ENCODE results near the gene SLC9C2. TPM values are rescaled to one million over a fixed set of nuclear protein-coding genes. Genes with fewer than 3 reads are reported as not detected.
"Not testable (repeated sequence)": the region's sequence is repeated elsewhere in the genome, so short reads cannot be mapped to it uniquely, and the experiment has no call there.

SLC9C2 gene
- total RNA-seq, 1 donor from 2014 or later = not detected

DNA sequence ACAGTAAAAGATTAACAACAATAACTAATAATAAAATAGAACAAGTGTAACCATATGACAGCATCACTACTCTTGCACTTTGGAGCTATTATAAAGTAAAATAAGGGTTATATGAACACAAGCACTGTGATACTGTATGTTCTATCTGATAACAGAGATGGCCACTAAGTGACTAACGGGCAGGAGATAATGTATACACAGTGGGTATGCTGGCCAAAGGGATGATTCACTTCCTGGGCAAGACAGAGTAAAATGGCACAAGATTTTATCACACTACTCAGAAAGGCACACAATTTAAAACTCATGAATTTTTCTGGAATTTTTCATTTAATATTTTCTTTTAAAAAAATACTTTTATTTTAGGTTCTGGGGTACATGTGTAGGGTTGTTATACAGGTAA is 12.3 kb downstream of the SLC9C2 start:
- no peak for DNase-seq (ENCODE audit: extremely low read depth, low read depth, low spot score)

DNA sequence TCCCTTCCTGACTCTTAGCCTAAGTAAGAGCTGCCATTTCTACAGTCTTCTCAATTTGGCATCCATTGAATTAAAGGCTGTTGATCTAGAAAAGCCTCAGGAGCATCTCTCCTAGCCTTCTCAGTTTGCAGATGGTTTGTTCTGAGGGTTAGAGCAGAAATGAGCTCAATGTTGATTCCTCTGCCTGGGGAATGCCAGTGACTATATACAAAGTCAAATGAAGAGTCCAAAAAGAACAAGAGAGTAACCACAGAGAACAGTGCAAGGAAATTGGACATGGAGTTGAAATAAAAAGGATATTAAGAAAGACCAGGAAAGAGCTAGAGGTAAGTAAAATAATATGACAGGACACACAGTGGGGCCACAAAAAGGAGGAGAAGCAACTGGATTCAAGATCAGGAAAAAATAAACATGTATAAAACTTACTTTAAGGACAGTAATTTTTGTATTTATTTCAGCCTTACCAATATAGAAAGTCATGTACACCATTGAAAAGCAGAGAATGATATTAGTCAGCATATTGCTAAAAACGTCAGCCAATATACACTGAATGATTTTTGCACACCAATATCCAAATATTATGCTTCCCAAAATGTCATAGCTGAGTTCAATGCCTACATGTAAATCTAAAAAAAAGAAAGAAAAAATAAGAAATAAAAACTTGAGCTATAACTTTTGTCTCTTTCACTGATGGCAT is 21.3 kb downstream of the SLC9C2 start:
- no peak for DNase-seq (ENCODE audit: extremely low read depth, low read depth, low spot score)

DNA sequence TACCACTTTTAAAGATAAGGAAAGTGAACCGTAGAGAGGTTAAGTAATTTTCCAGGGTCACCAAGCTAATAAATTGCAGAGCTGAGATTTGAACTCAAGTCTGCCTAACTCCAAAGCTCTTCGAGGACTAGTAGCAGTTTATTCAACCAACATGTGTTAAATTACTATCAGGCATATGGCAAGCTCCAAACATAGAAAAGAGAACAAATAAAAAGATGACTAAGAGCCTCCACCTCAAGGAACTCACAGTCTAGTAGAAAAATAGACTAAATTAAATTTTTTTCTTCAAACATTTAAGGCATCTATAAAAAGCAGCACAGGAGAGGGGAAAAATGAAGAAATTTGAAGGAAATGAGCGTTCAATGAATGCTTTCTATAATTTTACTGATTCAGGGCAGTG is 22.2 kb downstream of the SLC9C2 start:
- DNase-seq (ENCODE audit: extremely low read depth, low read depth, low spot score) = no peak

DNA sequence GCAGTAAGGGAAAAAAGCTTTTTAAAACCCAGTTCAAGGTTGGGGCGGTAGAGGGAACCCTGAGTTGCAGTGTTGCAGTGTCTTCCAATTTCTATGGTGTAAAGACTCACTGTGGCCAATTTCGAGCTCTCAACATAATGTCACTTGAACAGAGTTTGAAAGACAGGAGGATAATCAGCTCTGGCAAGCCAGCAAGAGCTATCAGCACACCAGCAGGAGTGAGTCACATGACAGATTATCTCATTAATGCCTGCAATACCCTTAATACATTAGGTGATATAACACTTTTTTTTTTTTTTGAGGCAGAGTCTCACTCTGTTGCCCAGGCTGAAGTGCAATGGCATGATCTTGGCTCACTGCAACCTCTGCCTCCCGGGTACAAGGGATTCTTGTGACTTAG is 22.8 kb downstream of the SLC9C2 start:
- no peak for DNase-seq (ENCODE audit: extremely low read depth, low read depth, low spot score)

DNA sequence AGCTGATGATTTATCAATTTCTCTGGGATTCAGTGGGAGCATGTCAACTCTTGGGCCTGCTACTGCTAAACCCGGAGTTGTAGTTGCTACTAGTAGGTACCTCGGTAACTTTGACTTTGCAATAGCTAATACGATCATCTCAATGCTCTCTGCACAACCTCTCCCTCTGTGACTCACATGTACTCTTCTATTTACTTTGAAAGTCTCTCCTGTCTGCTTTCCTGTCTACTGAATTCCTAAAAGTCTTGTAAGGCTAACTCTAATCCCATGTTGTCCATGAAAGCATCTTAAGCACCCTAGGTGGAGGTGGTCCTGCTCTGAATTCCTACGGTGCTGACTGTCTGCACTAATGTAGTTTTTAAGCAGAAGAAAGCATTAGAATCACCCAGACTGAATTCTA is 29.3 kb downstream of the SLC9C2 start:
- no peak for DNase-seq (ENCODE audit: extremely low read depth, low read depth, low spot score)

DNA sequence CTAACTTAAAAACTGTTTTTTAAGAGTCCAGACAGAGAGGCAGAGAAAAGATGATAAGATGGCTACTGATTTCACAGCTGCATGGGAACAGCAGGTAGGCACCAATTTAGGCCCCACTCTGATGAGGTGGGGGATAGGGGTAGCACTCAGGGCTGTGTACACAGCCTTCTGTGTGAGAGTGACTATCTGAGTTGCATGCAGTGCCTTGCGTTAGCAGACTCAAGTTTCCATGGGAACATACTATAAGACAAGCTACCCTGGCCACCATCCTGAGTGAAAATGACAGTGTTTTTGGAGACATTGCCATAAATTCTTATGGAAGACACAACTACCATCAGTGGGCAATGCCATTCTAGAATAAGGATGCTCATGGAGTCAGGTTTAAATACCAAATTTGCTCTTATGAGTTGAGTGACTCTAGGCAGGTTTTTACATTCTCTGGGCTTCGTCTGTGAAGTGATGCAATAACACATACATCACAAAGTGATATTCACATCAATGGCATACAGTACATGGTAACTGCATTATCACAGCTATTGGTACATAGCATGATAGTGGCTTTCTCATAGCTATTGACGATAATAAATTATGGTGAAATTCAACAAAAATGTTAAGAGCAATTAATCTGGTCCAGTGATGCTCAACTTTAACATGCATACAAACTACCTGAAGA is 30.5 kb downstream of the SLC9C2 start:
- no peak for DNase-seq (ENCODE audit: extremely low read depth, low read depth, low spot score)

DNA sequence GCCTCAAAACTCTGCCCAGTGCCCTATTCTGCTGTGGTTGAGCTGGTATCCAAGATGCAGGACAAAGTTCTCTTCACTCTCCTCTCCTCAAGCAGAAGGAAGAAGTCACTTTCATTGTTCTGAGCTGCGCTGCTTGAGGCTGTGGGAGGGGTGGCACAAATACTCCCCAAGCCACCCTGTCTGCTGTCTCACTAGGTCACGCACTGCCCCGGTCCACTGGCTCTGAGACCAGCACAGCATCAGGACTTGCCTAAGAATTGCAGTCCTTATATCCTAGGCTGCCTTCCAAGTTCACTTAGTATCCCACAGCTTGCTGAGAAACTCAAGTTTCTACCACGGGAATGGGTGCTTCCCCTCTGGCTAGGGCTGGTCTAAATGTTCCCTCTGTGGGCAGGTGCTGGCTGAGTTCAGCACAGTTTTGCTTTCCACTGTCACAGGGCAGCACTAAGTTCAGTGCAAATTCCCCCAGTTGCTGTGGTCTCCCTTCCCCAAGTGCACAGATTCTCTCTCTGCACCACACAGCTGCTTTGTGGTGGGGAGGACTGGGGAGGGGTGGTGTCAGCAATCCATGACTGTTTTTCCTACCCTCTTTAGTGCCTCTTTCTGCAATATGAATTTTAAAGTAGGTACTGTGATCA is 32.4 kb downstream of the SLC9C2 start:
- DNase-seq (ENCODE audit: extremely low read depth, low read depth, low spot score) = no peak

DNA sequence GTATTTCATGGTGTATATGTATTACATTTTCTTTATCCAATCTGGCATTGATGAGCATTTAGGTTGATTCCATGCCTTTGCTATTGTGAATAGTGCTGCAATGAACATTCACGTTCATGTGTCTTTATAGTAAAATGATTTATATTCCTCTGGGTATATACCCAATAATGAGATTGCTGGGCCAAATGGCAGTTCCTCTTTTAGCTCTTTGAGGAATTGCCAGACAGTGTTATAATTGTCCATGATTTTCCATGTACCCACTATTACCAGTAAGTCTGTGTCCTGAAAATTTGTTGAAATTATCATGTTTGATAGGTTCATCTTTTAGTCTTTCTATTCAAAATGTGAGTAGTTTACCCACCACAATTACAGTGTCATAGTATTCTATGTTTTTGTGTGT is 34.4 kb downstream of the SLC9C2 start:
- no peak for DNase-seq (ENCODE audit: extremely low read depth, low read depth, low spot score)

DNA sequence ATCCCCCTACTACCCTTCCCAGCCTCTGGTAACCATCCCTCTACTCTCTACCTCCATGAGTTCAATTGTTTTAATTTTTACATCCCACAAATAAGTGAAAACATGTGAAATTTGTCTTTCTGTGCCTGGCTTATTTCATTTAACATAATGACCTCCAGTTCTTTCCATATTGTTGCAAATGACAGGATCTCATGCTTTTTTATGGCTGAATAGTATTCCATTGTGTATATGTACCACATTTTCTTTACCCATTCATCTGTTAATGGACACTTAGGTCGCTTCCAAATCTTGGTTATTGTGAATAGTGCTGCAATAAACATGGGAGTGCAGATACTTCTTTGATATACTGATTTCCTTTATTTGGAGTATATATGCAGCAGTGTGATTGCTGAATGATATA is 39.0 kb downstream of the SLC9C2 start:
- not testable (repeated sequence) for DNase-seq (ENCODE audit: extremely low read depth, low read depth, low spot score)

DNA sequence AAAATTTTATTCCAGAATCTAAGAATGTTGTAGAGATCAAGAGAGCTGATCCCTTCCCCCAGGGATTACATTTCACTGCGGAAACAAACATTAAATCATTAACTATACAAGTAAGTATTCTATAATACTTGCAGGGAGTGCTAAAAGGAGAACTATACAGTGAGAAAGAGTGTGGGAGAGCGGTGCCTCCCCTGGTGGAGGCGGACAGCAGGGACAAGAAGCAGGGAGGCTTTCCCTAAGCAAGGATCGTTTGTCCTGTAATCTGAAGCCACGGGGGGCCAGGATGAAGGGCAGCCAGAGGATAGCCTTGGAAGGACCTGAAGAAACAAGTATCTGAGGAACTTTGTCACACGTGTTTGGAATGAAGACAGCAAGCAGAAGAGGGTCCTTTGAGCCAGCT is 40.1 kb downstream of the SLC9C2 start:
- no peak for DNase-seq (ENCODE audit: extremely low read depth, low read depth, low spot score)

DNA sequence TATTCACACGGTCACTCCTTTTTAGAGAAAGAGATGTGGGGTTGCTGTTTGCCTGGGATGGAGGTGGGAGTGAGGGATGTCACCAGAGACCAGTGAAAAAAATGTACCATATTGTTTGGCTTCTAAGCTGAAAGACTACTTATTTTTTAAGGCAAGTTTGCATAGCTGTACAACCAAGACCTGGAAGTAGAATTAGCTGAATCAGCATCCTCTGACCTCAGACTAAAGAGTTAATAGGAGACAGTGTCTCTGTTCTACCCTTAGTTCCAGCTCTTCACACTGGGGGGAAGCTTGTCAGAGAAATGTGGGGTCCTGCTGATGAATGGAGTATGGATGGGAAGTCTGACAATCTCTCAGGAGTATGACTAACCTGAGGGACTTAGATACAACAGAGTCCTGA is 41.6 kb downstream of the SLC9C2 start:
- no peak for DNase-seq (ENCODE audit: extremely low read depth, low read depth, low spot score)

DNA sequence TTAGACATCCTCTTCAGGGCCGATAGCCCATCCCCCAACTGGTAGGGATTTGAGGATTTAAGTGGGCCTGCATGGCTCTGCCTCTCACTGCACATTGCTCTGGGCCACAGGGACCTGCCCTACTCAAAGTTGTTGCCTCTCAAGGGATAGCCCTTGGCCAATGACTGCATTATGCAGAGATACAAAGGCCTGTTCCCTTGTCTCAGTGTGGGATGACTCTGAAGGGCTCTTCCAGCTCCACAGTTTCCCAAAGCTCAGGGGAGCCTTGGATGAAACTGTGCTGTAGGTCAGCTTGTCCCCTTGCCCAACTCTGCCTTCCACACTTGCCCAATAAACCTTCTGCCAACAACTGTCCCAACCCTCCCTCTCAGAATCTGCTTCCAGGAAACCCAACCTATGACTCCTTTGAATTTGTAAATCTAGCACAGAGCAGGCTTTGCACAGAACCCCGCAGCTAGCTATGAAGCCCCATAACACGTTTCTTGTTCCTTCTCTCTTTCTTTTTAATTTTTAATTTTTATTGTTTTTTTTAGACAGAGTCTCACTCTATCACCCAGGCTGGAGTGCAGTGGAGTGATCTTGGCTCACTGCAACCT is 42.5 kb downstream of the SLC9C2 start:
- no peak for DNase-seq (ENCODE audit: extremely low read depth, low read depth, low spot score)

DNA sequence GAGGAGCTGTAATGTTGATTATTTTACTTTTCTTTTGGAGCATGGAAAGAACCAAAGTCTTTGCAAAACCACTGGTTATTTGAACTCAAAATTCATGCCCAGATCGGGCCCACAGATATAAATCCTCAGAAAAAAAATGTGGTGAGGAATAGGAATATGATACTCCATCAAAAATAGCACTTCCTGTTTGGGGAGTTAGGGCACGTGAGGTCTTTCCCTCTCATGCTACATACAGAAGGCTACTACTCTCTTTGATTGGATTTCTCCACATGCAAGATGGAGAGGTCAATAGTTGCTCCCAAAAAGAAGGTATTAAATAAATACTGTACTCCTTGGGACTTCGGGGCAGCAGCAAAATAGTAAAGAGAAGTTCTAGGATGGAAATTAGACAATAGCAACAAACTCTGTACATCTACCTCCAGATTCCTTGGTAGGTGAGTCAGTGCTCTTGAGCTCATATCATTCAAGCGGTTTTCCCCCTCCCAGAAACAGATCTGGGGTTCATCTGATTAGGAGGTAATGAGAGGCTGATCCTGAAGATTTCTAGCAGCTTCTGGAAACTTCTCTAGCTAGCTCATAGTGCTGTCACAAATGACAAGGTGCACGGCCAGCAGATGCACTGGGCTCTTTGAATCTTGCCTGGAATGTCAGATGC is 47.1 kb downstream of the SLC9C2 start:
- no peak for DNase-seq (ENCODE audit: extremely low read depth, low read depth, low spot score)

DNA sequence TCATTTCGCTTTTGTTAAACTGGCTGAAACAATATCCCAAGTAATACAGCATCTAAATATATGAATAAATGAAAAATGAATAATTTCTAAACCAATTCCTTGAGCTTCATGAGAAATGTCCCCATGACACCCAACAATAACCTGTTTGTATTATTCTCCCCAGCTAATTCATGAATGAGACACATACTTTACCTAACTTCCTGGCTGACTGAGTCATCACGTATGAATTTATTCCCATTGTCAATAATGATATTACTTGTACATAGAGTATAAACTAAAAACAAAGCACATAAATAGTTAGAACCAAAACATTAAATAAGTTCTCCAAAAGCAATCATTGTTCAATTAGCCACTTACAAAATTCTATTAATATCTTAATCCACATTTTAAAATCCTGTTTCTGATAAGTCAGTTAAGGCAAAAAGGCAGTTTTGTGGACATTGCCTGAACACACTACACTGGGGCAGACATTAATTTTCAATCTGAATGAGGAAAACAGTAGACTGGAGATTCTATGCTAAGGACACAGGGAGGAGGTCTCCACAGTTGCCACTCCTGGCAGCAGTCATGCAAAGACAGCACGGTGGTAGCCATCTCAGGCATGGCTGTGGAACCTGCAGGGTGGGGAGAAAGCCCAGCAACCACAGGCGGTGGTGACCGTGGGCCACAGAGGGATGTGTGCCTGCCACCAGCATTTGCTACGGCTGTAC is 48.2 kb downstream of the SLC9C2 start:
- DNase-seq (ENCODE audit: extremely low read depth, low read depth, low spot score) = peak; percentile 10

DNA sequence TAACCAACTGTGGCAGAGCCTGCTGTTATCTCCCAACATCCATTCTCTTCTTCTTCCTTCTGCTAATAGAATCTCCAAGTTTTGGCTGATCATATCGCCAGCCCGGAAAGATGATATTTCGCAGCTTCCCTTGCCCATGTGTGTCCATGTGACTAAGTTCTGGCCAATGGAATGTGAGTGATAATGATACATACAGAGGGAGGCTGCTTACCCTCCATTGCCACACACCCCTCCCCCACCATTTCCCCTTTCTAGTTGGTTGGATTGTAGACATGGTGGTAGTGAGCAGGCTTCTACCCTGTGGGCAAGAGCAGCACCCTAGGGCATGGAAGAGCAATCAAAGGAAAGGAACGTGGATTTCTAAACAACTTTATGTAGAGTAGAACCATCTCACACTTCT is 48.8 kb downstream of the SLC9C2 start:
- DNase-seq (ENCODE audit: extremely low read depth, low read depth, low spot score) = no peak

DNA sequence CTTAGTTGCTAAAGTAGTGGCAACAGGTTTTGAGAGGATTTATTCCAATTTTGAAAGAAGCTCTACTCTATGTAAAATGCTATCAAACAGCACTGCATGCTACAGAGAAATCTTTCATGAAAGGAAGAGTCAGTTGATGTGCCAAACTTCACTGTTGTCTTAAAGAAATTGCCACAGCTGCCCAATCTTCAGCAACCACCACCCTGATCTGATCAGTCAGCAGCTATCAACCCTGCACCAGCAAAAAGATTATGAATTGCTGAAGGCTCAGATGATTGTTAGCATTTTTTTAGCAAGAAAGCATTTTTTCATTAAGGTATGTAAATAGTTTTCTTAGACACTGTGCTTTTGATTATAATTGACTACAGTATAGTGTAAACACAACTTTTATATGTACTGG is 49.6 kb downstream of the SLC9C2 start:
- no peak for DNase-seq (ENCODE audit: extremely low read depth, low read depth, low spot score)

DNA sequence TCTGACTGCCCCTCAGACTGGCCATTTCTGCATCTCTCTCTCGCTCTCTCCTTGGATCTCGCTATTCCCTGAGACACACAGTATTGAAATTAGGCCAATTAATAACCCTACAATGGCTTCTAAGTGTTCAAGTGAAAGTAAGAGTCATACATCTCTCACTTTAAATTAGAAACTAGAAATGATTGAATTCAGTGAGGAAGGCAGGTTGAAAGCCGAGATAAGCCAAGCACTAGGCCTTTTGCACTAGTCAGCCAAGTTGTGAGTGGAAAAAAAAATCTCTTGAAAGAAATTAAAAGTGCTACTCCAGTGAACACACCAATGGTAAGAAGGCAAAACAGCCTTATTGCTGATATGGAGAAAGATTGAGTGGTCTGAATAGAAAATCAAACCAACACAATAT is 51.2 kb downstream of the SLC9C2 start:
- no peak for DNase-seq (ENCODE audit: extremely low read depth, low read depth, low spot score)

DNA sequence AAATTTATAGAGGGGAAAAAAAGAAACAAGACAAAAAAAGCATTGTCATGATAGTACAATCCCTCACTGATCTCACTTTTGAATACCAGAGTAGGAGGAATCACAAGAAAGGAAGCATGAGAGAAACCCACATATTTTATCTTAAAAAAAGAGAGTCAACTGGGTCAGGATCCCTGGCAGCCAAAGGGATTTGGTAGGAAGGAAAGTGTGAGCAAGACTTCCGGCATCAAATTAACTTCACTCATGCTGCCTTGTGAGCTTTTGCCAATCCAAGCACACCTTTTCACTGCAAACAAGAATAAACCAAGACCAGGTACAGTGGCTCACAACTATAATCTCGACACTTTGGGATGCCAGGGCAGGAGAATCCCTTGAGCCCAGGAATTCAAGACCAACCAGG is 53.1 kb downstream of the SLC9C2 start:
- DNase-seq (ENCODE audit: extremely low read depth, low read depth, low spot score) = no peak

DNA sequence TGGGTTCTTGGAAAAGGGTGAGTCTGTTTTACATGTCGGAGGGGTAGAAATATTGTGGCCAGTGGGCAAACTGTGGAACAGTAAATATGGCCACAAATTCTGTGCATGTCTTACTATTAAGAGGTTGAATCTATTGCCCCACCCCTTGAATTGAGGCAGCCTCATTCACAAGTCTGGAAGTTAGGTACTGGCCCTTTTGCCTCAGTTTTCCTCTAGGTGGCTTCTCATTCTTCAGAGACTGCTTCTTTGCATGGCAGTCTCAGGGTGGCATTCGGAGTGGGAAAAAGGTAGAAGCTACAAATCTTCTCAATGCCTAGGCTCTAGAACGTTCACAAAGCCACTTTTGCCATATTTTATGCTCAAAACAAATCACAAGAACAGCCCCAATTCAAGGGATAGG is 57.2 kb downstream of the SLC9C2 start:
- no peak for DNase-seq (ENCODE audit: extremely low read depth, low read depth, low spot score)

DNA sequence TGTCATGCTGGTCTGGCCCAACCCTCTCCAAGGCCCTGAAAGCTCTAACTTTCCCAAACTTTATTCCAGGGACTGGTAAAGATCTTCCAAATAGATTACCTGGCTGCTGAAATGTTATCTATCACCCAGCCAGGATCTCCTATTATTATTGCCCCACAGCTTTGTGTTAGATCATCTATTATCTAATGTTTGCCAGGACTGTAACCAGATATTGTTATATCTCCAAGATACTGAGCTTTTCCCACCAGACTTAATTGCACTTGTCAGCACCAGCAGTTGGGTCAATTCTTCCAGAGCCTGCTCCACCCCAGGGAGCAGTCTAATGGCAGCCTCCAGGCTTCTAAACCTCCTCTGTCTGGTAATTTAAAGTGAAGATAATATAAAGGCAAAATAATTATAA is 66.6 kb downstream of the SLC9C2 start:
- DNase-seq (ENCODE audit: extremely low read depth, low read depth, low spot score) = no peak

DNA sequence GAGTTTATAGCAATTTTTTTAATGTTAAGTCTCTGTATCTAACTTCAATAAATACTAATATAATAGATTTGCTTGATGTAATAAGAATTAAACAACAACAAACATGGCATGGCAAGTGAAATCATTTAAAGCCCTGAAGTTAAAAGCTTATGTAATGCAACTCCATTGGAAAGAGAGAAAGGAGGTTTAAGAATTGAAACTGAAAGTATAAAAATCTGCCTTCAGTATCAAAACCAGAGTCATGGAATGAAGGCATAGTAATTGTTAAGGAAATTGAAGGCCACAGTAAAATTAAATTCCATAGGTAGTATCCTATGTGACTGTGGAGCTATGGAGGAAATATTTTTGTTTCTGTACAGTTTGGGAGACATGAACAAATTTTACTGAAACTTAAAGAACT is 70.6 kb downstream of the SLC9C2 start:
- no peak for DNase-seq (ENCODE audit: extremely low read depth, low read depth, low spot score)
